WTC11 (cell line): Measurements from ENCODE around the gene EMP1. TPM values are rescaled to one million over a fixed set of nuclear protein-coding genes. Genes with fewer than 3 reads are reported as not detected.

ENCODE experiments used
- ATAC-seq: fragments of 200-7000 bp; cut with Tn5 transposase; 2 replicates; pipeline ENCODE4 v1.10.0; 2021; ENCODE audit warnings: mild to moderate bottlenecking, moderate library complexity
- CTCF ChIA-PET: fragments of 300-600 bp; sonication (Branson Sonifier 250); formaldehyde crosslinking; loops from one replicate; lab custom pipeline; 2021; ENCODE audit warnings: antibody characterized with exemption; lab: Charles Lee
- POLR2A ChIA-PET: fragments of 350-600 bp; sonication (Branson Sonifier 250); formaldehyde crosslinking; loops from one replicate; lab custom pipeline; 2021; ENCODE audit warnings: antibody characterized with exemption; lab: Charles Lee
- DNase-seq: peaks from one replicate; pipeline ENCODE4 v3.0.0; 2021; ENCODE audit warnings: low spot score
- H3K27ac Mint-ChIP-seq: 2 replicates; pipeline ENCODE4 v1.8.0; 2021; ENCODE audit warnings: mixed read lengths
- H3K27me3 Mint-ChIP-seq: 2 replicates; pipeline ENCODE4 v1.8.0; 2021; ENCODE audit warnings: low read depth, mild to moderate bottlenecking, moderate library complexity, mixed read lengths
- H3K36me3 Mint-ChIP-seq: 2 replicates; pipeline ENCODE4 v1.8.0; 2021; ENCODE audit warnings: mixed read lengths
- H3K4me1 Mint-ChIP-seq: 2 replicates; pipeline ENCODE4 v1.8.0; 2022; ENCODE audit warnings: mixed read lengths
- H3K4me3 Mint-ChIP-seq: 2 replicates; pipeline ENCODE4 v1.8.0; 2021; ENCODE audit warnings: mild to moderate bottlenecking, moderate library complexity, mixed read lengths
- H3K9me3 Mint-ChIP-seq: 2 replicates; pipeline ENCODE4 v1.8.0; 2021; ENCODE audit warnings: mixed read lengths
- ETV6 ChIP-seq: sonication (generic); formaldehyde crosslinking; IDR thresholded peaks from 2 replicates; pipeline ENCODE4 v1.8.1; 2022; ENCODE audit warnings: mild to moderate bottlenecking, missing genetic modification reagents
- FOXJ3 ChIP-seq: sonication (generic); formaldehyde crosslinking; IDR thresholded peaks from 2 replicates; pipeline ENCODE4 v1.9.0; 2021; ENCODE audit warnings: missing genetic modification reagents, mild to moderate bottlenecking, borderline replicate concordance
- JUN ChIP-seq: sonication (generic); formaldehyde crosslinking; IDR thresholded peaks from 2 replicates; pipeline ENCODE4 v1.8.0; 2023; ENCODE audit warnings: mild to moderate bottlenecking, missing genetic modification reagents
- KAT7 ChIP-seq: sonication (generic); formaldehyde crosslinking; IDR thresholded peaks from 2 replicates; pipeline ENCODE4 v1.8.1; 2023; ENCODE audit warnings: missing genetic modification reagents, mild to moderate bottlenecking, borderline replicate concordance
- MXD4 ChIP-seq: fragments of 250-450 bp; sonication (Bioruptor Pico); IDR thresholded peaks from 2 replicates; pipeline ENCODE4 v1.8.0; 2021; ENCODE audit warnings: mild to moderate bottlenecking, moderate library complexity, borderline replicate concordance
- NFATC4 ChIP-seq: fragments of 250-450 bp; sonication (Bioruptor Pico); IDR thresholded peaks from 2 replicates; pipeline ENCODE4 v1.9.0; 2021; ENCODE audit warnings: mild to moderate bottlenecking
- NFYB ChIP-seq: sonication (generic); formaldehyde crosslinking; conservative IDR thresholded peaks from 2 replicates; pipeline ENCODE4 v1.8.0; 2022; ENCODE audit warnings: low read depth, missing genetic modification reagents
- TCF7 ChIP-seq: sonication (generic); formaldehyde crosslinking; IDR thresholded peaks from 2 replicates; pipeline ENCODE4 v1.8.0; 2022; ENCODE audit warnings: mild to moderate bottlenecking, low read depth, missing genetic modification reagents, moderate library complexity
- ZNF121 ChIP-seq: sonication (generic); formaldehyde crosslinking; IDR thresholded peaks from 2 replicates; pipeline ENCODE4 v1.8.0; 2023; ENCODE audit warnings: missing genetic modification reagents
- ZNF263 ChIP-seq: sonication (generic); formaldehyde crosslinking; IDR thresholded peaks from 2 replicates; pipeline ENCODE4 v1.8.1; 2022; ENCODE audit warnings: low read depth, mild to moderate bottlenecking, moderate library complexity, missing genetic modification reagents
- ZNF317 ChIP-seq: sonication (generic); formaldehyde crosslinking; IDR thresholded peaks from 2 replicates; pipeline ENCODE4 v1.8.1; 2023; ENCODE audit warnings: low read depth, mild to moderate bottlenecking, moderate library complexity, missing genetic modification reagents, borderline replicate concordance
- total RNA-seq: library from RNA; stranded (reverse); gene quantifications from 3 replicates; pipeline ENCODE4 v1.2.3, GENCODE V29; 2021
- TF ChIP-seq, protein P1 (sequence below): sonication (generic); formaldehyde crosslinking; IDR thresholded peaks from 2 replicates; pipeline ENCODE4 v1.8.1; 2023; ENCODE audit warnings: mild to moderate bottlenecking, missing genetic modification reagents, moderate library complexity
- TF ChIP-seq, protein P2 (sequence below): sonication (generic); formaldehyde crosslinking; IDR thresholded peaks from 2 replicates; pipeline ENCODE4 v1.8.1; 2023; ENCODE audit warnings: mild to moderate bottlenecking, missing genetic modification reagents
- TF ChIP-seq, protein P3 (sequence below): sonication (generic); formaldehyde crosslinking; IDR thresholded peaks from 2 replicates; pipeline ENCODE4 v1.8.0; 2022; ENCODE audit warnings: missing genetic modification reagents
- TF ChIP-seq, protein P4 (sequence below): sonication (generic); formaldehyde crosslinking; IDR thresholded peaks from 2 replicates; pipeline ENCODE4 v1.8.1; 2023; ENCODE audit warnings: mild to moderate bottlenecking, missing genetic modification reagents, moderate library complexity
- TF ChIP-seq, protein P5 (sequence below): sonication (generic); formaldehyde crosslinking; IDR thresholded peaks from 2 replicates; pipeline ENCODE4 v1.8.1; 2022; ENCODE audit warnings: missing genetic modification reagents, borderline replicate concordance
- TF ChIP-seq, protein P6 (sequence below): fragments of 200-600 bp; IDR thresholded peaks from 2 replicates; pipeline ENCODE4 v1.8.0; 2022; ENCODE audit warnings: antibody characterized with exemption
- TF ChIP-seq, protein P7 (sequence below): sonication (generic); formaldehyde crosslinking; IDR thresholded peaks from 2 replicates; pipeline ENCODE4 v1.8.1; 2023; ENCODE audit warnings: mild to moderate bottlenecking, missing genetic modification reagents
- TF ChIP-seq, protein P8 (sequence below): sonication (generic); formaldehyde crosslinking; IDR thresholded peaks from 2 replicates; pipeline ENCODE4 v1.8.1; 2022; ENCODE audit warnings: low read depth, mild to moderate bottlenecking, moderate library complexity, missing genetic modification reagents, borderline replicate concordance

Gene EMP1
- total RNA-seq, 1 experiment from 2014 or later = 1.4 TPM

DNA sequence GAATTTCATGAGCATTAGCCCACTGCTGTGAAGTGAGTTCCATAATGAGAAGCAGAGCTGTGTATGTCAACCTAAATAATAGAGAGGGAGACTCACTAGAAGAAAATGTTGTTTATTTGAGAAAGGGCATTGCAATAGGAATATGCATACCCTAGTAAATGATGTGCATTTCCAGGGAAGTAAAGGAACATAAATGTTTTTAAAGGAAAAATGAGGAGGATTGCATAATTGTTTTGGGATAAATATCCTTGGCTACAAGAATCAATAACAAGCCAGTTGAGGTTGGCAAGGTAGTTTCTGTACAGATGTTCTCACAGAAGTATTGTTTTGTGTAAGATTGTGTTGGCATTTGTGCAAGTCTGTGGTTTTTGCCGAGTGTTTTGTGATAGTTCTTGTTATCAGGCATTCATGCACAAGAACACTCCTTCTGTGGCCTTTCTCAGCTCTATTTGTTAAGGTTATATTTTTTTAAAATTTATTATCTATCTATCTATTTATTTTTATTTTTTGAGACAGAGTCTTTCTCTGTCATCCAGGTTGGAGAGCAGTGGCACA lies 47.1 kb downstream of the EMP1 start (continued):
- no peak for TF ChIP-seq ZNF263
- no peak for TF ChIP-seq JUN
- TF ChIP-seq, protein P1, sequence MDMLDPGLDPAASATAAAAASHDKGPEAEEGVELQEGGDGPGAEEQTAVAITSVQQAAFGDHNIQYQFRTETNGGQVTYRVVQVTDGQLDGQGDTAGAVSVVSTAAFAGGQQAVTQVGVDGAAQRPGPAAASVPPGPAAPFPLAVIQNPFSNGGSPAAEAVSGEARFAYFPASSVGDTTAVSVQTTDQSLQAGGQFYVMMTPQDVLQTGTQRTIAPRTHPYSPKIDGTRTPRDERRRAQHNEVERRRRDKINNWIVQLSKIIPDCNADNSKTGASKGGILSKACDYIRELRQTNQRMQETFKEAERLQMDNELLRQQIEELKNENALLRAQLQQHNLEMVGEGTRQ (CRISPR knock-in tag) = no peak
- TF ChIP-seq, protein P2, sequence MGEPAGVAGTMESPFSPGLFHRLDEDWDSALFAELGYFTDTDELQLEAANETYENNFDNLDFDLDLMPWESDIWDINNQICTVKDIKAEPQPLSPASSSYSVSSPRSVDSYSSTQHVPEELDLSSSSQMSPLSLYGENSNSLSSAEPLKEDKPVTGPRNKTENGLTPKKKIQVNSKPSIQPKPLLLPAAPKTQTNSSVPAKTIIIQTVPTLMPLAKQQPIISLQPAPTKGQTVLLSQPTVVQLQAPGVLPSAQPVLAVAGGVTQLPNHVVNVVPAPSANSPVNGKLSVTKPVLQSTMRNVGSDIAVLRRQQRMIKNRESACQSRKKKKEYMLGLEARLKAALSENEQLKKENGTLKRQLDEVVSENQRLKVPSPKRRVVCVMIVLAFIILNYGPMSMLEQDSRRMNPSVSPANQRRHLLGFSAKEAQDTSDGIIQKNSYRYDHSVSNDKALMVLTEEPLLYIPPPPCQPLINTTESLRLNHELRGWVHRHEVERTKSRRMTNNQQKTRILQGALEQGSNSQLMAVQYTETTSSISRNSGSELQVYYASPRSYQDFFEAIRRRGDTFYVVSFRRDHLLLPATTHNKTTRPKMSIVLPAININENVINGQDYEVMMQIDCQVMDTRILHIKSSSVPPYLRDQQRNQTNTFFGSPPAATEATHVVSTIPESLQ (CRISPR knock-in tag) = no peak
- TF ChIP-seq, protein P3, sequence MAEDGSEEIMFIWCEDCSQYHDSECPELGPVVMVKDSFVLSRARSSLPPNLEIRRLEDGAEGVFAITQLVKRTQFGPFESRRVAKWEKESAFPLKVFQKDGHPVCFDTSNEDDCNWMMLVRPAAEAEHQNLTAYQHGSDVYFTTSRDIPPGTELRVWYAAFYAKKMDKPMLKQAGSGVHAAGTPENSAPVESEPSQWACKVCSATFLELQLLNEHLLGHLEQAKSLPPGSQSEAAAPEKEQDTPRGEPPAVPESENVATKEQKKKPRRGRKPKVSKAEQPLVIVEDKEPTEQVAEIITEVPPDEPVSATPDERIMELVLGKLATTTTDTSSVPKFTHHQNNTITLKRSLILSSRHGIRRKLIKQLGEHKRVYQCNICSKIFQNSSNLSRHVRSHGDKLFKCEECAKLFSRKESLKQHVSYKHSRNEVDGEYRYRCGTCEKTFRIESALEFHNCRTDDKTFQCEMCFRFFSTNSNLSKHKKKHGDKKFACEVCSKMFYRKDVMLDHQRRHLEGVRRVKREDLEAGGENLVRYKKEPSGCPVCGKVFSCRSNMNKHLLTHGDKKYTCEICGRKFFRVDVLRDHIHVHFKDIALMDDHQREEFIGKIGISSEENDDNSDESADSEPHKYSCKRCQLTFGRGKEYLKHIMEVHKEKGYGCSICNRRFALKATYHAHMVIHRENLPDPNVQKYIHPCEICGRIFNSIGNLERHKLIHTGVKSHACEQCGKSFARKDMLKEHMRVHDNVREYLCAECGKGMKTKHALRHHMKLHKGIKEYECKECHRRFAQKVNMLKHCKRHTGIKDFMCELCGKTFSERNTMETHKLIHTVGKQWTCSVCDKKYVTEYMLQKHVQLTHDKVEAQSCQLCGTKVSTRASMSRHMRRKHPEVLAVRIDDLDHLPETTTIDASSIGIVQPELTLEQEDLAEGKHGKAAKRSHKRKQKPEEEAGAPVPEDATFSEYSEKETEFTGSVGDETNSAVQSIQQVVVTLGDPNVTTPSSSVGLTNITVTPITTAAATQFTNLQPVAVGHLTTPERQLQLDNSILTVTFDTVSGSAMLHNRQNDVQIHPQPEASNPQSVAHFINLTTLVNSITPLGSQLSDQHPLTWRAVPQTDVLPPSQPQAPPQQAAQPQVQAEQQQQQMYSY (CRISPR knock-in tag) = no peak
- TF ChIP-seq NFATC4 = no peak
- TF ChIP-seq, all 79 proteins: peak for 0

DNA sequence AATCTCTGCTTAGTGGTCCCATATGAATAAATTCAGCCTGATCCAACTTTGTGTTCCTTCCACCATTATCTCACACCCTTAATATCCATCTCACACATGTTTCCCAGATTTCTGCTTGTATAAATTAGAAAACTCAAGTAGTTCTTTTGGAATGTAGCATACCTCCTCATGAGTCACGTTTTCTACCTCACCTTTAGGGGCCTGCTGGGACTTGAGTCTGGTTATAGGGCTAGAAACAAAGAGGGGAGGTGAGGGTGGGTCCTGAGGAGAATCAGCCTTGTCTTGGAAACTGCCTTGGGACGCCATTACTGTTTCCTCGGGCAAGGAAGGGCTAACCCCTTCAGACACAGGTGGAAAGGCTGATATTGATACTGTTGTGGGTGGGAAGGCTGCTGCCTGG lies 51.1 kb downstream of the EMP1 start:
- CTCF ChIA-PET = interaction anchor here (1.5 kb wide), 1 partner anchor 31 kb away, joined by 4 read pairs; no protein-coding TSS in a partner anchor
- Mint-ChIP-seq H3K36me3 (no peaks in the 10 kb centered on the region), H3K9me3 (peaks cover 8% of the 10 kb centered on the region), H3K27ac (no peak overlapping the region), H3K27me3 (peaks cover 11% of the 10 kb centered on the region), H3K4me3 (no peak overlapping the region), H3K4me1 (no peaks in the 10 kb centered on the region)
- DNase-seq = no peak
- no peak for ATAC-seq
- POLR2A ChIA-PET = no interaction called here
- TF ChIP-seq NFYB (CRISPR knock-in tag) = no peak
- no peak for TF ChIP-seq KAT7
- no peak for TF ChIP-seq FOXJ3 (CRISPR knock-in tag)
- TF ChIP-seq, protein P4, sequence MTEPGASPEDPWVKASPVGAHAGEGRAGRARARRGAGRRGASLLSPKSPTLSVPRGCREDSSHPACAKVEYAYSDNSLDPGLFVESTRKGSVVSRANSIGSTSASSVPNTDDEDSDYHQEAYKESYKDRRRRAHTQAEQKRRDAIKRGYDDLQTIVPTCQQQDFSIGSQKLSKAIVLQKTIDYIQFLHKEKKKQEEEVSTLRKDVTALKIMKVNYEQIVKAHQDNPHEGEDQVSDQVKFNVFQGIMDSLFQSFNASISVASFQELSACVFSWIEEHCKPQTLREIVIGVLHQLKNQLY = no peak
- TF ChIP-seq, protein P5, sequence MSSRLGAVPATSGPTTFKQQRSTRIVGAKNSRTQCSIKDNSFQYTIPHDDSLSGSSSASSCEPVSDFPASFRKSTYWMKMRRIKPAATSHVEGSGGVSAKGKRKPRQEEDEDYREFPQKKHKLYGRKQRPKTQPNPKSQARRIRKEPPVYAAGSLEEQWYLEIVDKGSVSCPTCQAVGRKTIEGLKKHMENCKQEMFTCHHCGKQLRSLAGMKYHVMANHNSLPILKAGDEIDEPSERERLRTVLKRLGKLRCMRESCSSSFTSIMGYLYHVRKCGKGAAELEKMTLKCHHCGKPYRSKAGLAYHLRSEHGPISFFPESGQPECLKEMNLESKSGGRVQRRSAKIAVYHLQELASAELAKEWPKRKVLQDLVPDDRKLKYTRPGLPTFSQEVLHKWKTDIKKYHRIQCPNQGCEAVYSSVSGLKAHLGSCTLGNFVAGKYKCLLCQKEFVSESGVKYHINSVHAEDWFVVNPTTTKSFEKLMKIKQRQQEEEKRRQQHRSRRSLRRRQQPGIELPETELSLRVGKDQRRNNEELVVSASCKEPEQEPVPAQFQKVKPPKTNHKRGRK (CRISPR knock-in tag) = no peak
- no peak for TF ChIP-seq TCF7
- TF ChIP-seq, protein P6, sequence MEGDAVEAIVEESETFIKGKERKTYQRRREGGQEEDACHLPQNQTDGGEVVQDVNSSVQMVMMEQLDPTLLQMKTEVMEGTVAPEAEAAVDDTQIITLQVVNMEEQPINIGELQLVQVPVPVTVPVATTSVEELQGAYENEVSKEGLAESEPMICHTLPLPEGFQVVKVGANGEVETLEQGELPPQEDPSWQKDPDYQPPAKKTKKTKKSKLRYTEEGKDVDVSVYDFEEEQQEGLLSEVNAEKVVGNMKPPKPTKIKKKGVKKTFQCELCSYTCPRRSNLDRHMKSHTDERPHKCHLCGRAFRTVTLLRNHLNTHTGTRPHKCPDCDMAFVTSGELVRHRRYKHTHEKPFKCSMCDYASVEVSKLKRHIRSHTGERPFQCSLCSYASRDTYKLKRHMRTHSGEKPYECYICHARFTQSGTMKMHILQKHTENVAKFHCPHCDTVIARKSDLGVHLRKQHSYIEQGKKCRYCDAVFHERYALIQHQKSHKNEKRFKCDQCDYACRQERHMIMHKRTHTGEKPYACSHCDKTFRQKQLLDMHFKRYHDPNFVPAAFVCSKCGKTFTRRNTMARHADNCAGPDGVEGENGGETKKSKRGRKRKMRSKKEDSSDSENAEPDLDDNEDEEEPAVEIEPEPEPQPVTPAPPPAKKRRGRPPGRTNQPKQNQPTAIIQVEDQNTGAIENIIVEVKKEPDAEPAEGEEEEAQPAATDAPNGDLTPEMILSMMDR = no peak
- TF ChIP-seq, protein P7, sequence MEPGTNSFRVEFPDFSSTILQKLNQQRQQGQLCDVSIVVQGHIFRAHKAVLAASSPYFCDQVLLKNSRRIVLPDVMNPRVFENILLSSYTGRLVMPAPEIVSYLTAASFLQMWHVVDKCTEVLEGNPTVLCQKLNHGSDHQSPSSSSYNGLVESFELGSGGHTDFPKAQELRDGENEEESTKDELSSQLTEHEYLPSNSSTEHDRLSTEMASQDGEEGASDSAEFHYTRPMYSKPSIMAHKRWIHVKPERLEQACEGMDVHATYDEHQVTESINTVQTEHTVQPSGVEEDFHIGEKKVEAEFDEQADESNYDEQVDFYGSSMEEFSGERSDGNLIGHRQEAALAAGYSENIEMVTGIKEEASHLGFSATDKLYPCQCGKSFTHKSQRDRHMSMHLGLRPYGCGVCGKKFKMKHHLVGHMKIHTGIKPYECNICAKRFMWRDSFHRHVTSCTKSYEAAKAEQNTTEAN (CRISPR knock-in tag) = no peak
- TF ChIP-seq MXD4 = no peak
- no peak for TF ChIP-seq ETV6 (CRISPR knock-in tag)
- TF ChIP-seq, protein P8, sequence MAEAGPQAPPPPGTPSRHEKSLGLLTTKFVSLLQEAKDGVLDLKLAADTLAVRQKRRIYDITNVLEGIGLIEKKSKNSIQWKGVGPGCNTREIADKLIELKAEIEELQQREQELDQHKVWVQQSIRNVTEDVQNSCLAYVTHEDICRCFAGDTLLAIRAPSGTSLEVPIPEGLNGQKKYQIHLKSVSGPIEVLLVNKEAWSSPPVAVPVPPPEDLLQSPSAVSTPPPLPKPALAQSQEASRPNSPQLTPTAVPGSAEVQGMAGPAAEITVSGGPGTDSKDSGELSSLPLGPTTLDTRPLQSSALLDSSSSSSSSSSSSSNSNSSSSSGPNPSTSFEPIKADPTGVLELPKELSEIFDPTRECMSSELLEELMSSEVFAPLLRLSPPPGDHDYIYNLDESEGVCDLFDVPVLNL (CRISPR knock-in tag) = no peak
- TF ChIP-seq ZNF317 (CRISPR knock-in tag) = no peak
- no peak for TF ChIP-seq ZNF121 (CRISPR knock-in tag)
